ENCODE data around the gene INTS3. TPM values are rescaled to one million over a fixed set of nuclear protein-coding genes. Genes with fewer than 3 reads are reported as not detected.

The INTS3 gene
- polyA plus RNA-seq, 10 donors = 31.4 to 60.0 (median 39.8) TPM

DNA sequence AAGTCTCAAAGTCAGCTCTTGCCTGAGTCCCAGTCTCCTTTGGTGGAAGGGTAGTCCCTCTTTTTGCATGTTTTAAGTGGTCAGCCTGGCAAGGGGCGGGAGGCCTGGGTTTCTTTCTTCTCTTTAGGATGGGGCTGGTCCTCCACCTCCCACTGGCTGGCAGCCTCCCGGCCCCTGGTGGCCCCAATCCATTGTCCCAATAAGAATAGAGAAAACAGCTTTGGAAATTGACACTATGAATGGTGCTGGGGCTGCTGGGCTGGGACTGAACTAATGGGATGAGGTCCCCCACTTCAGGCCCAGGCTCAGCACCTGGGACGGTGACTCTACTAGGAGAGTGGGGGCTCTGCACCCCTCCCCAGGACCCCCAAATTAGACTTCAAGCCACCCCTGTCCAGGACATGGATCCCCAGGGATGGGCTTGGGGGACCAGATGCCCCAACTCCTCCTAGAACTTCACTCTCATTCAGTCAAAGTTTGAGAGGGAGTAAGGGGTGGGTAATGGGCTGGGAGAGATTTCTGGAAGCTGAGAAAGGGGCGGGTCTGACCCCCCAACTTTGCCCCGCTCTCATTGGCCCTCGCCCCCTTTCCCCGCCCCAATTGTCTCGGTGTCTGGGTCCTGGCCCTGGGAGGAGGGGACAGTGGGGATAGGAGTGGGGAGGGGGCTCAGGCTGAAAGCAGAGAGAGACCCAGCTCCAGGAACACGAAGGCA lies 65.6 kb downstream of the INTS3 start:
- no peak for DNase-seq

DNA sequence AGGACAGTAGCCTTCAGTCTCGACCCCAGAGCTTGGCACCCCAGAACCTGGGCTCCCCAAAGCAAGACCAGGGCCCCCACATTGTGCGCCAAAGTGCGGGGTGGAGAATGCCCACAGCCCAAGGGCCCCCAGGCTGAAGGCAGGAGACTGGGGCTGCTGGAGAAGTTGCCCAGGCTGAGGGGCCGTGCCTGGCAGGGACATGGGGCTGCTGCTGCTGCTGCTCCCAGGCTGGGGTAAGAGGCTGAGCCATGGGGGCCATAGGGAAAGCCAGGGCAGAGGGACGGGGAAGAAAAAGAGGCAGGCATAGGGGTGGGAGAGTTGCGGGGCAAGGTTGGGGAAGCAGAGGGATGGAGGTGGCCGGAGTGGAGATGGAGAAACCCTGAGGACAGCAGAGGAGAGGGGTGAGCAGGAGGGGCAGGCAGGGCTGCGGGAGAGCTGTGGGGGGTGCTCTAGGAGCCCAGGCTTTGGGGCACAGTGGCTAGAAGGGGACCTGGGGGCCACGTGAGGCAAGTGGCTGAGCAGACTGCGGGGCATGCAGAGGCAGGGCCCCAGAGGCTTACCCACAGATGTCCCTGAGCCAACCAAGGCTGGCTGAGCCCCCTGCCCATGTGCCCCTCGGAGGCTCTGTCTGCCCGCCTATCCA lies 66.2 kb downstream of the INTS3 start:
- DNase-seq = no peak

DNA sequence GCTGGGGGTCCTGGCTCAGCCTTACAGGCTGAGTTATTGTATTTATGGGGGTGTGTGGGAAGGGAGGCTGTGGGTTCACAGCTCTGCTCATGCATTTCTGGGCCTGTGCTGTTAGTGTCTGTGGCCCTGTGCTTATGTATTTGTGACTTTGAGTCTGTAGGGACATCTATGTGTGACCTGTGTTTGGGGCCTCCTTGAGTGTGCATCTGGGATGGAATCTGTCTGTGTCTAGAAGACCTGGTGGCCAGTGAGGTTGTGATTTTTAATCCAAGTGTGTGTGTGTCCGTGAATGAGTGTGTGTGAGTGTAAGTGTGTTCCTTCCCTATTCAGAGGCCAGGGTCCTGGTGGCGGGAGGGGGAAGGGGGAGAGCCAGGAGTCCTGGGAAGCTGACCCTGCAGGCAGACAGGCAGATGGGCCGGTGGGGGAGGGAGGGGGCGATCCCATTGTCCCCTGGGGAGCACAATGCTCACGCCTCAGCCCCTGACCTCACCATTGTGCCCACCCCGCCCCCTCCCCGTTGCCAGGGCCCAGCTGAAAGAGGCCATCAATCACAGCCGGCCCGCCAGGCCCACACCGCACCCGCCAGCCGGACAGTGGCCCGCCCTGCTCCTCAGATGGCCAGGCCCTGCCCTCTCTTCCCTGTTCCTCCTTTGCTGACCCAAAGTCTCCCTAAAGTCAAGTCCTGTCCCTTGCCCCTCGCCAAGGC lies 66.9 kb downstream of the INTS3 start:
- no peak for DNase-seq

DNA sequence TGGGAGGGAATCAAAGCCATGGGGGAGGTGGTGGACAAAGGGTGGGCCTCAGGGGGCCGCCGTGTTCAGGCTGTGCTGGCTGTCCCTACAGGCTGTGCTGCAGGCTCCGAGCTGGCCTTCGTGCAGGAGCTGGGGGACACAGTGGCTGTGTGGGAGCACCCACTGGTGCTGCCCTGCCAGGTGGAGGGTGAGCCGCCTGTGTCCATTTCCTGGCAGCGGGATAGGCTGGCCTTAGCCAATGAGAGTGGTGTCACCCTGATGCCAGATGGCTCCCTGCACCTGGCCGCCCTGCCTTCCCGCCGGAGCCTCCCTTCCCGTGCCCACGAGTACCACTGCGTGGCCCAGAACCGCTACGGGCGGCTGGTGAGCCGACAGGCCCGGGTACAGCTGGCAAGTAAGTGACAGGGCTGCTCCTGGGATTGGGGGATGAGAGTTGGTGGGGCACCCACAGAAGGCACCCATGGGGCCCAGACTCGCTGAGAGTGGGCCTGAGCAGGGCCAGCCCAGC lies 67.5 kb downstream of the INTS3 start:
- no peak for DNase-seq

DNA sequence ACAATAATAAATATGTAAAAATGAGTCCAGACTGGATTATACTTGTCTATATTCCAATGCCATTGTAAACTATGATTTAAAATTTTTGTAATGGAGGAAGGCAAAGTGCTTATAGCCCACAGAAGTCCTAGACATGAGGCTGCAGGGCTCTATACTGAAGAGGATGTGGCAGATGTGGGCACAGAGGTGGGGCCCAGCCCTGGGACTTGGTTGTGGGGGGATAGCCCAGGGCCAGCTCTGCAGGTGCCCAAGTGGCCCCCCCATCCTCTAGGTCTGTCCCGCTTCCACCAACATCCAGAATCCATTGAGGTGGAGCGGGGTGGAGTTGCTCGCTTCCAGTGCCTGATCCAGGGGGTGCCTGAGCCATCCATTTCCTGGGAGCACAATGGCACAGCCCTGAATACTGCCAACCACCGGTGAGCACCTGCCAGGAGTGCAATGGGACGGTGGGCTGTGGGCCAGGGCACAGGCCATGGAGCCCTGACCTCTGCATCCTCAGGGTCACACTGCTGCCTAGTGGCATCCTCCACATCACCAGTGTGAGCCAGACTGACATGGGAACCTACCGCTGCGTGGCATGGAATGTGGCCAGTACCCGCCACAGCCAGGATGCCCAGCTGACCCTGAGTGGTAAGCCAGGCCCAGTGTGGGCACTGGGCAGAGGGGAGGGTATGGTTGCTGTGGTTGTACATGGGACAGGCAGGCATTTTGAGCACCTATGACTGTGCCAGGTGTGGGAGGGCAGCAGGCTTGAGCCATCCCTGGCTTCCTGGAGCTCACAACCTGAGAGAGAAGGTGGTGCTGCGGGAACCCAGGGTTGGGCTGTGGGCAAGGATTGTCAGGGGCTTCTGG lies 68.3 kb downstream of the INTS3 start:
- no peak for DNase-seq

DNA sequence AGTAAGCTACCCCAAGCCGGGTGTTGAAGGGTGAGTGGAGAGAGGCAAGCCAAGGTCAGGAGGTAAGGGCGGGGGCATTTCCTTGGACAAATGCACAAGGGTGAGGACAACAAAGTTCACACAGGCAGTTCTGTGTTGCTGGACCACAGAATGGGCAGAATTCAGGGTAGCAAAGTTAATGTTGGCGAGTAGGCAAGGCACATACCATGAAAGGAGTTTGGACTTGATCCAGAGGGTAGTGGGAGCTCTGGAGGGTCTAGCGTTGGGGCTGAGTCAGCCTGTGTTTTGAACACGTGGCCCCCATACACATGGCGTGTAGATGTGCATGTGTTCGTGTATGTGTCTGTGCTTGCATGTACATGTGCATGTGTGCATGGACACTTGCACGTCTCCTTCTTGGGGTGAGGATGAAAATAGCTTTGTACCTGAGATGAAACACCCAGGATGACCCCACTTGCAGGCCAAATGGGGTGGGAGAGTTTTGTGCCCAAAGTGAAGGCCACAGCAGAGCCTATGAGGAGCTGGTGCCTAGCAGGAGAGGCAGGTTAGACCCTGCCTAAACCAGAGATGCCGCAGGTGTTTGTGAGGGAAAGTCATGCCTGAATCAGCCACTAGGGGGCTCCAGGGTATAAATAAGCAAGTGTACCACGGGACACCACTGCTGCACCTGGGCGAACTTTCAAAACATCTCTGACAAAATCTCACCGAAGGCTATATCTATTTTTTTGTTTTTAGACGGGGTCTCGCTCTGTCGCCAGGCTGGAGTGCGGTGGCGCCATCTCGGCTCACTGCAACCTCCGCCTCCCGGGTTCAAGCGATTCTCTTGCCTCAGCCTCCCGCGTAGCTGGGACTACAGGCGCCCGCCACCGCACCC lies 69.2 kb downstream of the INTS3 start:
- peak; percentile 57 to 79 (median 63) for DNase-seq

- DNase-seq = no peak
These were observed 70.6 kb downstream of the INTS3 start for GRCh38 chr1:153798468-153798780.

DNA sequence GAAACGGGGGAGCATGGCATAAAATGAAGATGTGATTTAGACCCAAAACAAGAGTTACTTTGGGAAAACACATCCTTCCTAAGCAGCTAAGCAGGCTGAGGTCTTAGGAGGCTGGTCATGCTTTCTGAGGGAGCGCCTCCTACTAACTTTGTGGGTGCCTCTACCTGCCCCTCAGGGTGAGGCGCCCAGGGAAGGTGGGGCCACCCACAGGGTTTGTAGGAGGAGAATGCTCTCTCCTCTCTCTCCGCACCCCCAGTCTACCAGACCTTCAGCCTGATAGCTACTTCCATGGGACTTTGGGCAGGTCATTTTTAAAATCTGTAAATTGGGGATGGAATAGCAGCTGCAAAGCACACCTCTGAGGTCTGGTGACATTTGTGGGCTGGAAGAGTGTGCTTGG lies 71.2 kb downstream of the INTS3 start:
- no peak for DNase-seq

GRCh38 chr1:153799566-153800465 lies 72.0 kb downstream of the INTS3 start:
- no peak for DNase-seq

DNA sequence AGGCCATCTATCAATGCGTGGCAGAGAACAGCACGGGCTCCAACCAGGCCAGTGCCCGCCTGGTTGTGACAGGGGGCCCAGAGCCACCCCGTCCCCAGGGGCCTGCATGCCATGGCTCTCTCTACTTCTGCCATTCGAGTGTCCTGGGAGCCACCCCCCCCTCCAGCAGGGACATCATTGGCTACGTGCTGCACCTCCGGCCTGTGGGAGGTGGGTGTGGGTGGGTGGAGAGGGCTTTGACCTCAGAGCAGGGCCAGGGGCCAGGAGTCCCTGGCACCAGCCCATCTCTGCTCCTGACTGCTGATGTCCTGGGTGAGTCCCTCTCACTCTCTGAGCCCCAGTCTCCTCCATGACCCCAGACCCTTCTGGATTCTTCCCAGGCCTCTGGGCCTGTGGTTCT lies 72.7 kb downstream of the INTS3 start:
- DNase-seq = no peak

GRCh38 chr1:153801028-153801625 lies 73.3 kb downstream of the INTS3 start:
- no peak for DNase-seq

GRCh38 chr1:153801786-153802697 lies 74.2 kb downstream of the INTS3 start:
- DNase-seq = no peak

- no peak for DNase-seq
These were observed 75.7 kb downstream of the INTS3 start for GRCh38 chr1:153803470-153804056.

GRCh38 chr1:153804112-153804511 lies 76.3 kb downstream of the INTS3 start:
- DNase-seq = no peak

GRCh38 chr1:153805042-153805745 lies 77.3 kb downstream of the INTS3 start:
- peak in 2 of 3 donors; percentile 45 to 66 for DNase-seq

DNA sequence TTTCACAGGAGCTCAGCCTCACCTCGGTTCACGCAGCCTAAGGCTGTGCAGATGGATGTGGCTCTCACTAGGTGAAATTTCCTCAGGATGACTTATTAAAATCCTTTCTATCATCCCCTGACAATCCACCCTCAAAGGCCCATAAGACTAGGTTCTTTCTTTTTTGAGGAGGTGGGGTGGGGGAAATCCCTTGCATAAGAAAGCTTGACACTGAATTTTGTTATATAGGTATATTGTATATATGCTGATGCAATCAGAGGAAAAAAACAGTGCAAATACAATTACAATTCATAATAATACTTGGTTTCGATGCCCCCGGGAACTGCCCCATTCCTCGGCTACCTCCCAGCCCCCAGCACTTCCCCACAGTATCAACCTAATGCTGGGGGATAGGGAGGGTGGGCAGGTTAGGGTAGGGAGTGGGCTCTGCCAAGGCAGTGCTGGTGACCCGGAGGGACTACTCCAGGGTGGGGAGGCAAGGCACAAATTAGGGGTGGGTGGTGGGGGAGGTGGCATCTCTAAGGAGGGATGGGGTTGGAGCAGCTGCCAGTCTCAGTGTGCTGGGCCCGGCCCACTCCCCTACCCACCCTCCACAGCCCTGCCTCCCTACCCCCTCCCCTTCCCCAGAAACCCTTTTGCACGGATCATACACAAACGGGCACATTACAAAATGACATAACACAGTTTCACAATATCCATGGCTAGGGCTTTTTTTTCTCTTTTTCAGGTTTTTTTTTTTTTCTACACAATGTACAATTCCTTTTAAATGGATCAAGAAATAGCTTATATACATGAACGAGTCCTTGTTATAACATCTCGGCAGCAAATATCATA lies 78.3 kb downstream of the INTS3 start:
- no peak for DNase-seq
